ENCODE measurements around the gene CHRFAM7A.
"Not testable (repeated sequence)": the region's sequence is repeated elsewhere in the genome, so short reads cannot be mapped to it uniquely, and the experiment has no call there.

Gene CHRFAM7A

GRCh38 chr15:30392766-30393663 is at the start of gene CHRFAM7A:
TSS of gene CHRFAM7A (minus strand) at chr15:30393540. CDS start at chr15:30383351, 10,189 bp downstream.
- not testable (repeated sequence) for DNase-seq (ENCODE audit: low spot score)

GRCh38 chr15:30438348-30438747 is 45.0 kb upstream of the CHRFAM7A start:
- not testable (repeated sequence) for DNase-seq (ENCODE audit: low spot score)

GRCh38 chr15:30435878-30436277 is 42.5 kb upstream of the CHRFAM7A start:
- DNase-seq (ENCODE audit: low spot score) = not testable (repeated sequence)

GRCh38 chr15:30420723-30421122 is 27.4 kb upstream of the CHRFAM7A start:
- DNase-seq (ENCODE audit: low spot score) = not testable (repeated sequence)

GRCh38 chr15:30414160-30414559 is 20.8 kb upstream of the CHRFAM7A start, which contains the start of gene GOLGA8R:
TSS of gene GOLGA8R (minus strand) at chr15:30414260. CDS start at chr15:30414162, 98 bp downstream.
- not testable (repeated sequence) for DNase-seq (ENCODE audit: low spot score)

- not testable (repeated sequence) for DNase-seq (ENCODE audit: low spot score)
Observed at GRCh38 chr15:30407636-30408035, 14.3 kb upstream of the CHRFAM7A start.

- not testable (repeated sequence) for DNase-seq (ENCODE audit: low spot score)
Observed at GRCh38 chr15:30398988-30399387, 5.6 kb upstream of the CHRFAM7A start.

- not testable (repeated sequence) for DNase-seq (ENCODE audit: low spot score)
Observed at GRCh38 chr15:30393664-30393991, 288 bp upstream of the CHRFAM7A start.

- not testable (repeated sequence) for DNase-seq (ENCODE audit: low spot score)
Observed at GRCh38 chr15:30386318-30386887, 6.9 kb downstream of the CHRFAM7A start.

- DNase-seq (ENCODE audit: low spot score) = not testable (repeated sequence)
Observed at GRCh38 chr15:30377082-30377413, 16.3 kb downstream of the CHRFAM7A start.

- DNase-seq (ENCODE audit: low spot score) = not testable (repeated sequence)
Observed at GRCh38 chr15:30376375-30377081, 16.8 kb downstream of the CHRFAM7A start.

GRCh38 chr15:30375872-30376271 is 17.5 kb downstream of the CHRFAM7A start:
- DNase-seq (ENCODE audit: low spot score) = peak; percentile 0

- not testable (repeated sequence) for DNase-seq (ENCODE audit: low spot score)
Observed at GRCh38 chr15:30374862-30375261, 18.5 kb downstream of the CHRFAM7A start.

- not testable (repeated sequence) for DNase-seq (ENCODE audit: low spot score)
Observed at GRCh38 chr15:30368271-30368670, 25.1 kb downstream of the CHRFAM7A start.

GRCh38 chr15:30367246-30367645 is 26.1 kb downstream of the CHRFAM7A start:
- DNase-seq (ENCODE audit: low spot score) = not testable (repeated sequence)

GRCh38 chr15:30361404-30361803 is 31.9 kb downstream of the CHRFAM7A start:
- DNase-seq (ENCODE audit: low spot score) = not testable (repeated sequence)

GRCh38 chr15:30360990-30361389 is 32.4 kb downstream of the CHRFAM7A start:
- DNase-seq (ENCODE audit: low spot score) = not testable (repeated sequence)

GRCh38 chr15:30355043-30355442 is 38.3 kb downstream of the CHRFAM7A start:
- not testable (repeated sequence) for DNase-seq (ENCODE audit: low spot score)

GRCh38 chr15:30349803-30350202 is 43.5 kb downstream of the CHRFAM7A start:
- DNase-seq (ENCODE audit: low spot score) = not testable (repeated sequence)

- DNase-seq (ENCODE audit: low spot score) = not testable (repeated sequence)
Observed at GRCh38 chr15:30336584-30336983, 56.8 kb downstream of the CHRFAM7A start.

- DNase-seq (ENCODE audit: low spot score) = not testable (repeated sequence)
Observed at GRCh38 chr15:30334152-30334551, 59.2 kb downstream of the CHRFAM7A start.

GRCh38 chr15:30326145-30326544 is 67.2 kb downstream of the CHRFAM7A start:
- not testable (repeated sequence) for DNase-seq (ENCODE audit: low spot score)

Data from hematopoietic multipotent progenitor cell treated with erythropoietin and hydrocortisone succinate and interleukin-3 and kit ligand, for 17 days (in vitro differentiated cells).